HEK293T (cell line): ENCODE data around the gene PSME2.

ENCODE experiments used
- CTCF ChIA-PET: fragments of 350-600 bp; formaldehyde crosslinking; extraction: SDS; loops from one replicate; lab custom pipeline; 2021; ENCODE audit warnings: antibody characterized with exemption, inconsistent platforms; lab: Yijun Ruan, JAX
- POLR2A ChIA-PET: fragments of 350-600 bp; formaldehyde crosslinking; extraction: SDS; loops from one replicate; lab custom pipeline; 2020; ENCODE audit warnings: antibody characterized with exemption, inconsistent platforms; lab: Yijun Ruan, JAX
- DNase-seq: peaks from one replicate; pipeline ENCODE4 v3.0.0; 2012; ENCODE audit warnings: mixed read lengths; ENCODE audit errors: extremely low spot score
- ARNT ChIP-seq: fragments of 450-650 bp; IDR thresholded peaks from 2 replicates; pipeline ENCODE4 v1.6.1; 2017; ENCODE audit warnings: mild to moderate bottlenecking
- BHLHE40 ChIP-seq: fragments of 450-650 bp; IDR thresholded peaks from 2 replicates; pipeline ENCODE4 v1.6.1; 2016; ENCODE audit warnings: mild to moderate bottlenecking, moderate library complexity, borderline replicate concordance
- CTBP1 ChIP-seq: fragments of 450-650 bp; IDR thresholded peaks from 2 replicates; pipeline ENCODE4 v1.6.1; 2016; ENCODE audit warnings: borderline replicate concordance
- ELF4 ChIP-seq: fragments of 450-650 bp; IDR thresholded peaks from 2 replicates; pipeline ENCODE4 v1.6.1; 2017; ENCODE audit warnings: antibody characterized with exemption
- FOXA1 ChIP-seq: fragments of 450-650 bp; IDR thresholded peaks from 2 replicates; pipeline ENCODE4 v1.6.1; 2016; ENCODE audit warnings: mild to moderate bottlenecking
- FOXK2 ChIP-seq: fragments of 450-650 bp; IDR thresholded peaks from 2 replicates; pipeline ENCODE4 v1.6.1; 2016; ENCODE audit warnings: mild to moderate bottlenecking
- FOXM1 ChIP-seq: fragments of 450-650 bp; IDR thresholded peaks from 2 replicates; pipeline ENCODE4 v1.6.1; 2017; ENCODE audit warnings: mild to moderate bottlenecking, borderline replicate concordance
- HDGF ChIP-seq: fragments of 450-650 bp; IDR thresholded peaks from 2 replicates; pipeline ENCODE4 v1.6.1; 2017; ENCODE audit warnings: antibody characterized with exemption, borderline replicate concordance
- L3MBTL2 ChIP-seq: fragments of 450-650 bp; conservative IDR thresholded peaks from 2 replicates; pipeline ENCODE4 v1.6.1; 2016; ENCODE audit warnings: mild to moderate bottlenecking
- LEF1 ChIP-seq: fragments of 450-650 bp; IDR thresholded peaks from 2 replicates; pipeline ENCODE4 v1.6.1; 2017; ENCODE audit warnings: mild to moderate bottlenecking, borderline replicate concordance
- NFRKB ChIP-seq: fragments of 450-650 bp; IDR thresholded peaks from 2 replicates; pipeline ENCODE4 v1.6.1; 2016; ENCODE audit warnings: mild to moderate bottlenecking, moderate library complexity
- SP1 ChIP-seq: fragments of 450-650 bp; IDR thresholded peaks from 2 replicates; pipeline ENCODE4 v1.6.1; 2017
- SUZ12 ChIP-seq: fragments of 450-650 bp; IDR thresholded peaks from 2 replicates; pipeline ENCODE4 v1.6.1; 2016; ENCODE audit warnings: mild to moderate bottlenecking
- TARDBP ChIP-seq: fragments of 450-650 bp; IDR thresholded peaks from 2 replicates; pipeline ENCODE4 v1.6.1; 2016
- ZNF384 ChIP-seq: fragments of 450-650 bp; IDR thresholded peaks from 2 replicates; pipeline ENCODE4 v1.6.1; 2016
- TF ChIP-seq, protein P1 (sequence below): fragments of 450-650 bp; IDR thresholded peaks from 2 replicates; pipeline ENCODE4 v1.6.1; 2016

Gene PSME2

DNA sequence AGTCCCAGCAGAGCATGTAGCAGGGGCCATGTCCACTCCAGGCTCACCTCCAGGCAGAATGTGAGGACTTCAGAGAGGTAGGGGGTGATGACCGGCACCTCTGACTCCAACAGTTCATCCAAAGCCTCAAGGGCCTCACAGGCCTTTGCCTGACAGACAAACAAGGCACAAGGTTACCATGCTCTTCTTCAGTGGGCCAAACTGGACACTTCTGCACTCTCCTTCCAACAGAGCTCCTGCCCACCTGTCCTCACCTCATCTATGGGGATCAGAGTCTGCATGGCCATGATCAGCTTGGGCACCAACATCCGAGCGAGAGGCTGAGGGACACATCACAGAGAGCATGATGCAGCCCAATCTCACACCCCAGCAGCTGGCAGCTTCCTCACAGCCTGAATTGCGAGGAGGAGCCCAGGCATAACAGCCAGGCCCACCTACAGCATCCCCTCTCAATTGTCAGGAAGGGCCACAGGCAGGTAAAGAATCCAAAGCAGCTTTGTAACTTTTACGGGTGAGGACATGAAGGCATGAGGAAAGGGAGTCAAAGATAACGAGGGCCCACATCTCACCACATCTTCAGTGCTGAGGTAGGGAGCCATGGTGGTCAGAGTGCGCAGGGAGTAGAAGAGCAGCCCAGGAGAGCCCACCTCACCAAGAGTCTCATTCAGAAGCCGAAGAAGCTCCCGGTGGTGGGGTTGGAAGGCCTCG lies 40.6 kb upstream of the PSME2 start:
- TF ChIP-seq SP1, result no peak
- TF ChIP-seq ELF4, result no peak
- TF ChIP-seq ARNT, result no peak
- TF ChIP-seq CTBP1, result no peak
- no peak for TF ChIP-seq L3MBTL2
- no peak for TF ChIP-seq NFRKB
- no peak for TF ChIP-seq TARDBP
- no peak for TF ChIP-seq BHLHE40
- TF ChIP-seq FOXA1, result no peak
- no peak for TF ChIP-seq FOXK2
- TF ChIP-seq ZNF384, result no peak
- TF ChIP-seq LEF1, result no peak
- TF ChIP-seq, protein P1, sequence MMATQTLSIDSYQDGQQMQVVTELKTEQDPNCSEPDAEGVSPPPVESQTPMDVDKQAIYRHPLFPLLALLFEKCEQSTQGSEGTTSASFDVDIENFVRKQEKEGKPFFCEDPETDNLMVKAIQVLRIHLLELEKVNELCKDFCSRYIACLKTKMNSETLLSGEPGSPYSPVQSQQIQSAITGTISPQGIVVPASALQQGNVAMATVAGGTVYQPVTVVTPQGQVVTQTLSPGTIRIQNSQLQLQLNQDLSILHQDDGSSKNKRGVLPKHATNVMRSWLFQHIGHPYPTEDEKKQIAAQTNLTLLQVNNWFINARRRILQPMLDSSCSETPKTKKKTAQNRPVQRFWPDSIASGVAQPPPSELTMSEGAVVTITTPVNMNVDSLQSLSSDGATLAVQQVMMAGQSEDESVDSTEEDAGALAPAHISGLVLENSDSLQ, result no peak
- TF ChIP-seq HDGF, result no peak
- TF ChIP-seq SUZ12, result no peak
- TF ChIP-seq FOXM1, result no peak
- CTCF ChIA-PET, result interaction anchor here (1.7 kb wide), 1 partner anchor 26 kb away, joined by 3 read pairs; the partner anchor contains the start of gene IRF9

DNA sequence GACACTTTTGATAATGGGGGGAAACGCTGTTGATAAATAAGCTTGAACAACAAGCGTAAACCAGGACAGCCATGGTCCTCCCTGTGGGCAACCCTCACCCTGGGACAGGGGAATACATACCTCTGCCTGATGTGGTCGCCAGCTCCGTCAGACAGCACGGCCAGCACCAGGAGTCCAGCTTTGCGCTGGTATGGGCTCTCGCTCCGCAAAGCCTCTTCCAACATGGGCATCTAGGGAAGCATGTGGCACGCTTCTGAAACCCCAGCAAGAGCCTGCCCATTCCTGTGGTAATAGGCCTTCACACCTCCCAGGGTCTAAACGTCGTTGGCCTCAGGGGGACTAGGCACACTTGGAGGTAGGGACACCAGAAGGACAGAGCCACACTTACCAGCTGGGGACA lies 39.3 kb upstream of the PSME2 start:
- ChIA-PET POLR2A (interaction anchor here (0.7 to 2.9 kb wide), 4 partner anchors 8 to 44 kb away, joined by 3 to 14 read pairs (median 4); partner anchors contain the start of genes EMC9 and TM9SF1), CTCF (interaction anchor here (1.6 kb wide), 1 partner anchor 24 kb away, joined by 4 read pairs; the partner anchor contains the start of gene IRF9)
- TF ChIP-seq TARDBP (no peak), SUZ12 (no peak), L3MBTL2 (no peak), ELF4 (no peak), NFRKB (no peak), ZNF384 (no peak), BHLHE40 (no peak), LEF1 (no peak), FOXM1 (no peak), CTBP1 (no peak), HDGF (no peak), ARNT (no peak), FOXK2 (no peak), SP1 (no peak), FOXA1 (no peak)
- TF ChIP-seq, protein P1, result no peak
- no peak for DNase-seq

More for the DNA sequence above, 40.6 kb upstream of the PSME2 start:
- DNase-seq, result no peak
- POLR2A ChIA-PET, result interaction anchor here (1.0 to 3.2 kb wide), 6 partner anchors 7 to 81 kb away, joined by 3 to 20 read pairs (median 7); partner anchors contain the start of genes CHMP4A, EMC9 and TM9SF1

DNA sequence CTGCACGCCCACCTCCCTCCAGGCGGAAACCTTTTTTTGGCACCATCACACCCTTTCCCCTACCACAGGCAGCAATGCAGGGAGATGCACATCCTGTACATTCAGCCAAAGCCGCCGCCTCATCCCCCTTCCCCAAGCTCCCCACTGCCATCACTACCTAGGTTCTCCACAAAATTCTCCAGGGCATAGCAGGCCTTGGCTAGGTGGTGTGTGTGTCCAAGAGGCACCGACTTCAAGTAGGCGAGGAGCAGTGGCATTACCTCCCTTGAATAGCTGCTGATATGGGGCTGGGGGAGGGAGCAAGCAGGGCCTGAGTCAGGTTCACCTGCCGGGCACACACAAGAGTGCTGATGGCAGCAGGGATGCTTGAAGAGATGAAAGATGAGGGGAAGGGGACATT lies 38.6 kb upstream of the PSME2 start:
- POLR2A ChIA-PET, result interaction anchor here (0.7 to 2.9 kb wide), 3 partner anchors 8 to 44 kb away, joined by 3 to 14 read pairs (median 4); partner anchors contain the start of genes EMC9 and TM9SF1
- DNase-seq, result no peak
- CTCF ChIA-PET, result interaction anchor here (1.6 kb wide), 1 partner anchor 24 kb away, joined by 4 read pairs; the partner anchor contains the start of gene IRF9
- no peak for TF ChIP-seq TARDBP
- no peak for TF ChIP-seq CTBP1

DNA sequence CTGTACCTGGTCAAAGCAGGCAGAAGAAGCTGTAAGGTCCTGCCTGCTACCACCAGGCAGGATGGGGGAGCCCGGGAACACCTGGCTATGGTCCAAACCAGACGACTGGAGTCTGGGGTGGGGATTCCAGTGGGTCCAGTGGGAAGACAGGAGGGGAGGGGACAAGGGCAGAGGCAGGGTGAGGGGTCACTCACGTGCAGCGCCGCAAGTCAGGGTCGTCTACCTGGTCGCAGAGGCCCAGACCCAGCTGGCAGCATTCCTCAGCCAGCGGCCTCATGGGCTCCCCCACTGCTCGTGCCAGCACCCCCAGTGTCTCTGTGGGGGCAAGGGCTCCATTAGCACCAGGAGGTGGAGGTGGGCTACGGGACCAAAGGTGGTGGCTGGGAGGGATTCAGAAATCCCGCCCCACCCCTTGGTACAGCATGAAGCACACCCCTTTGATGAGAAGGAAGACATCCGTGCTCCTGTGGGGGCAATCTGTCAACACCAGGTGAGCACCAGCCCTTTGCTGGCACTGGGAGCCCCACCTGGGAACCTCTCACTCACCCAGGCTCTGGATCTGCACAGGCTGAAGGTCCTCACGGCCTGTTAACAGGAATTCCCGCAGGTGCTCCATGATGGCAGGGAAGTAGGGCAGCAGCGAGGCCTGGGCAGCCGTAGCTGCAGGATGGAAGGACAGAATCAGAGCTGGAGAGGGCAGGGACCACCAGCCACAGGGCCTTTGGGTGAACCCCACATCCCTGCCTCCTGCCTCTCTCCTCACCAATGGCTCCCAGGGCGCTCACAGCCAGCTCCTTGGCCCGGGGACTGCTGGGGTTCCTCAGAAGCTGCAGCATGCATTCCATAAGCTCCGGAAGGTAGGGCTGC lies 37.9 kb upstream of the PSME2 start:
- no peak for DNase-seq
- POLR2A ChIA-PET, result interaction anchor here (2.9 kb wide), 1 partner anchor 11 kb away, joined by 14 read pairs; the partner anchor contains the start of gene TM9SF1
- CTCF ChIA-PET, result interaction anchor here (1.6 kb wide), 1 partner anchor 23 kb away, joined by 4 read pairs; the partner anchor contains the start of gene IRF9
- TF ChIP-seq ELF4, result no peak
- TF ChIP-seq CTBP1, result no peak
- no peak for TF ChIP-seq TARDBP

DNA sequence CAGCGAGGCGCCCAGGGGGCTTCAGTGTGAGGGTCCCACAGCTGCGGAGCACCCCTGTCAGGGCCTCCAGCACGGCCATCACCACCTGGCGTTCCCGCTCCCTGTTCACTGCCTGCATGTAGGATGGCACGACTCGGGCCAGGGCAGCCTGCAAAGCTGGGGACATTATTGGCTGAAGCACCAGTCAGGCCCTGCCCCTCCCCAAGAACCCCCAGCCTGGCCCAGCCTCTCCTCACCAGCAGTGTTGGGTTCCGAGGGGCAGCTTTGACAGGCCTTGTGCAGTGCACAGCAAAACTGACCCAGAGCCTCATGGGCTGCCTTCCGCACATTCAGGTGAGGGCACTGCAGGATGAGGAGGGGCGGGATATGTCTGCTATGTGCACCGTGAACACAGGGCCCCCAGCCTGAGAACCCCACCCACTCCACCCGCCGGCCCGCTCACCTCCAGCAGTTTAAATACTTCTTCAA lies 36.6 kb upstream of the PSME2 start:
- CTCF ChIA-PET, result interaction anchor here (1.1 kb wide), 1 partner anchor 125 kb away, joined by 3 read pairs; no protein-coding TSS in a partner anchor
- DNase-seq, result no peak
- TF ChIP-seq TARDBP (no peak), ARNT (no peak), BHLHE40 (no peak), SP1 (no peak), LEF1 (no peak), FOXK2 (no peak), HDGF (no peak), SUZ12 (no peak), FOXM1 (no peak), NFRKB (no peak), ZNF384 (no peak), L3MBTL2 (no peak), CTBP1 (no peak), FOXA1 (no peak), ELF4 (no peak)
- POLR2A ChIA-PET, result interaction anchor here (0.8 to 1.0 kb wide), 2 partner anchors 30 to 42 kb away, joined by 3 to 4 read pairs; partner anchors contain the start of genes CHMP4A and EMC9
